GOT3 (cell line): ENCODE results near the gene ZMIZ2.
"Not testable (repeated sequence)": the region's sequence is repeated elsewhere in the genome, so short reads cannot be mapped to it uniquely, and the experiment has no call there.

ENCODE experiments used
- DNase-seq: peaks from one replicate; lab custom pipeline; 2025; ENCODE audit warnings: mixed read lengths; lab: John Stamatoyannopoulos, UW

Gene ZMIZ2

DNA sequence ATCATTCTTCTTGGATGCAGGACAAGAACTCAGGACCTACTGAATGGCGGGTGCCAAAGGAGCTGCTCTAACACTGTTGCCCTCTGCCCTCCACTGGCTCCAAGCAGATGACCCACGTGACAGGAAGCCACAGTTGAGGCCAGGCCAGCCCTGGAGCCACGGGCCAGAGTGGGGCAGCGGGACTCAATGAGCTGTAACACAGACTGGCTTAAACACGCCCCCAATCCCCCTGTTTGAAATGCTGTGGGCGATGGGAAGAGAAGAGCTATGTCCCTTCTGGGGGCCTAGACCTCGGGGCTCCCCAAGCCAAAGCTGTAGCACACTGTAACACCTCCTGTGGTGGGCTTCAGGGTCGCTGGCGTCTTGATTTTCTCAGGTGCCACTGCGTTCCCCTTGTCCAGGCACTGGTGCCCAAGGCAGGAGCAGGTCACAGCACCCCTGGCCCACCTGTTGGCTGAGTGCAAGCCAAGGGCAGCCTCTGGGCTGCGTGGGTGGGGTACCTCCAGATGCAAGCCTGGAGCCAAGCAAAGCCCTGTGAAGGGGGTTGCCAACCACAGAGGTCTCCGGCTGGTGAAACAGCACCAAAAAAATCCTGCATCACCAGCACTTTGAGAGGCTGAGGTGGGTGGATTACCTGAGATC lies 18.6 kb upstream of the ZMIZ2 start:
- DNase-seq: no peak

DNA sequence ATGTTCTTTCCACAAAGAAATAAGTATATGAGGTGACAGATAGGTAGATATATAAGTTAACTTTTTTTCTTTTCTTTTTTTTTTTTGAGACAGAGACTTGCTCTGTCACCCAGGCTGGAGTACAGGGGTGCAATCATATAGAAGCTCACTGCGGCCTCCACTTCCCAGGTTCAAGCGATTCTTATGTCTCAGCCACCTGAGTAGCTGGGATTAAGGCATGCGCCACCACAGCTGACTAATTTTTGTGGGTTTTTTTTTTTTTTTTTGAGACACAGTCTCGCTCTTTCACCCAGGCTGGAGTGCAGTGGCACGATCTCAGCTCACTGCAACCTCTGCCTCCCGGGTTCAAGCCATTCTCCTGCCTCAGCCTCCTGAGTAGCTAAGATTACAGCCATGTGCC lies 15.7 kb upstream of the ZMIZ2 start:
- DNase-seq: not testable (repeated sequence)

DNA sequence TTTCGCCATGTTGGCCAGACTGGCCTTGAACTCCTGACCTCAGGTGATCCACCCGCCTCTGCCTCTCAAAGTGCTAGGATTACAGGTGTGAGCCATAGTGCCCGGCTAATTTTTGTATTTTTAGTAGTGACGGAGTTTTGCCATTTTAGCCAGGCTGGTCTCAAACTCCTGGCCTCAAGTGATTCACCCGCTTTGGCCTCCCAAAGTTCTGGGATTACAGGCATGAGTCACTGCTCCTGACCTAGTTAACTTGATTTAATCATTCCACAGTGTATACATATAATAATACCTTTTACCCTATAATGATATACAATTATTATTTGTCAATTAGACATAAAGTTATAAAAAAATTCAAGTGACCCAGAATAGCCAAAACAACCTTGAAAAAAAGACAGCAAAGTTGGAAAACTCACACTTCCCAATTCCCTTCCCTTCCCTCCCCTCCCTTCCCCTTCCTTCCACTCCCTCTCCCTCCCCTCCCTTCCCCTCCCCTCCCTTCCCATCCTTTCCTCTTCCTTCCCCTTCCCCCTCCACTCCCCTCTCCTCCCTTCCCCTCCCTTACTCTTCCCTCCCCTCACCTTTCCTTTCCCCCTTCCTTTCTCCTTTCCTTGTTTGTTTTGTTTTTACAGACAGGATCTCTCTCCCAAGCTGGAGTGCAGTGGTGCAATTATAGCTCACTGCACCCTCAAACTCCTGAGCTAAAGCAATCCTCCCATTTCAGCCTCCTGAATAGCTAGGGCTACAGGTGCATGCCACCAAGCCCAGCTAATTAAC lies 14.8 kb upstream of the ZMIZ2 start:
- DNase-seq: peak; percentile 28

DNA sequence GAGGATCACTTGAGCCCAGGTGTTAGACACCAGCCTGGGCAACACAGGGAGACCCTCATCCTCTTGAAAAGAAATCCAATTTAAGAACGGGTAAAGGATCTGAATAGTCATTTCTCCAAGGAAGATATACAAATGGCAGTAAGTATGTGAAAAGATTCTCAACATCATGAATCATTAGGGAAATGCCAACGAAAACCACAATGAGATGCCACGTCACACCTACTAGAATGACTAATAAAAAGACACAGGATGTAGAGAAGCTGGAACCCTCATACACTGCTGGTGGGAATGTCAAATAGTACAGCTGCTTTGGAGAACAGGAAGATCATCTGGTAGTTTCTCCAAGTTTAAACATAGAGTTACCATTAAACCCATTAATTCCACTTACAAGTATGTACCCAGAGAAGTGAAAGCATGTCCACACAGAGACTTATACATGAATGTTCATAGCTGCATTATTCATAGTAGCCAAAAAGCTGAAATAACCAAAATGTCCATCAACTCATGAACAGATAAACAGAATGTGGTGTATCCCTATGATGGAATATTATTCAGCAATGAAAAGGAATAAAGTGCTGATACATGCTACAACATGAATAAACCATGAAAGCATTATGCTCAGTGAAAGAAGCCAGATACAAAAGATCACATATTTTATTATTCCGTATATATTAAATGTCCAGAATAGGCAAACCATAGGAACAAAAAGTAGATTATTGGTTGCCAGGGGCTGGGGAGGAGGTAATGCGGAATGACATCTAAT lies 13.1 kb upstream of the ZMIZ2 start:
- DNase-seq: no peak

DNA sequence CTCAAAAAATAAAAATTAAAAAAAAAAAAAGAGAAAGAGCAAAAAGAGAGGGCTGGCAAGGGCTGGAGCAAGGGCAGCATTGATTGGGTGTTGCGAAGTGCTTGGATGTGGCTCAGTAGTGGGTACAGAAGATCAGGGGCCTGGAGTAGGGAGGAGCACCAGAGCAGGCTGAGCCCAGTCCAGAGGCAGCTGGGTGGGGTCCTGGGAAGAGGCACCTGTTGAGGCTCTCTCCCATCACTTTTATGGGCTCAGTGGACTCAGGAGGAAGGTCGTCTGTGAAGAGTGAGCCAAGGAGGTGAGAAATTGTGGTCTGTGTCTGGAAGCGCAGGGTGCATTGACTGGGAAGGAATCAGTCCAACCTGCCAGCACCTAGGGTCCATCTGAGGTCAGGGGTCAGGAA lies 11.8 kb upstream of the ZMIZ2 start:
- no peak for DNase-seq

DNA sequence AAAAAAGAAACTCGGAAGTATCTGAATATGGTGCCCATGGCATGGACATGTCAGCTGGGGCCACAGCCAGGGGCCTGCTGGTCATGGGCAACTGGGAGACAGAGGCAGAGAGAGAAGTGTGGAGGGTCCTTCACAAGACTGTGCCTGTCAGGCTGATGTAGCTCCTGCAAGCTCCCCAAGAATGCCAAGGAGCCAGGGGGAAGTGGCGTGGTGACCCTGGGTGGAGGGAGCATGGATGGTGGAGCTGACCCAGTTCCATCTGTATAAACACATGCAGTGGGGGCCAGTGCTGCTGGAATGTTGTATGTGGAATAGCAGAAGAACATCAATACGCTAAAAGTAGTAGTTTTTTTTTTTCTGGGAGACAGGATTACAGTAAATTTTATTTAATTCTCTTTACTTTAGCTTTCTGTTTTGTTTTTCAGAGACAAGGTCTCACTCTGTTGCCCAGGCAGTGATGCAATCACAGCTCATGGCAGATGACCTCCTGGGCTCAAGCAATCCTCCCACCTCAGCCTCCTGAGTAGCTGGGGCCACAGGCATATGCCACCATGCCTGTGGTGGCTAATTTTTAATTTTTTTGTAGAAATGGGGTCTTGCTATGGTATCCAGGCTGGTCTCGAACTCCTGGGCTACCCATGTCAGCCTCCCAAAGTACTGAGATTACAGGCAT lies 10.5 kb upstream of the ZMIZ2 start:
- DNase-seq: no peak

DNA sequence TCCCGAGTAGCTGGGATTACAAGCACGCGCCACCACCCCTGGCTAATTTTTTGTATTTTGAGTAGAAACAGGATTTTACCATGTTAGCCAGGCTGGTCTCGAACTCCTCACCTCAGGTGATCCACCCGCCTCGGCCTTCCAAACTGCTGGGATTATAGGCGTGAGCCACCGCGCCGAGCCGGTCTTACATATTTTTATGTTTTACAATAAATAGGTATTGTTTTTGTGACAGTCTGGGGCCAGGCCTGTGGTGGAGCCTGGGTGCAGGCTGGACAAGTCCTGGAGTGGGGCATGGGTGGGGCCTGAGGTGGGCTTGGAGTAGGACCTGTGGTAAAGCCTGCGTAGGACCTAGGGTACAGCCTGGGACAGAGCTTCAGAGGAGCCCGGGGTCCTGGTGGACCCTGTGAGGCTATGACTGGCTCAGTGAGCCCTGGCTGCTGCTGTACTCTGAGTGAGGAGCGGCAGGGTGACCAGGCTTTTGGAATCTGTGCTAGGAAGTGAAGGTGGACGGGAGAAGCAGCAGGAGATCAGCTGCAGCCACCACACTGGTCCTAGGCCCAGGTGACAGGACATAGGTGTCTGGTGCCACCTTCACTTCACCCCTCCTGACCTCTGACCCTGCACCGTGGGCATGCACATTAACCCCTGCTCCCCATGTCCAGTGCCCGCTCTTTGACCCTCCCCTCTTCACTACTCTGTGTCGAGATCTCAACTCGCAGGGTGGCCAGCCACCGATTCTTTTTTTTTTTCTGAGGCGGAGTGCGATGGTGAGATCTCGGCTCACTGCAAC lies 9.6 kb upstream of the ZMIZ2 start:
- DNase-seq: no peak

DNA sequence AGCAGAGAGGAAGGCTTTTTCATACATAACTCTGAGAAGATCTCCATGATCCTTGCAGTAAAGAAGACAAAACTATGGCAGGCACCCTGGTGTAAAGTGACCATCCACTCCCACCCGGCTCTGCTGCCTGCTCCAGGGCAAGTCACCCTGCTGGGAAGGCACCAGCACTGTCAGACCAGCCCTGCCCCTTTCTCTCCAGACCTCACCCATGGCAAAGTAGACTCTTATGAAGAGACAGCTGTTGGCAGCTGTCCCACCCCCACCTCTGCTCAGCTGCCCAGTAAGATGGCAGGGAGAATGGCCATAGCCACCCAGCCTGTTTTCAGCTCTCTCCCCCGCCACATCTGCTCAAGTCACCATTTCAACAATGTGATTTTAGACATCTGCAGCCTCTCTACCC lies 8.6 kb upstream of the ZMIZ2 start:
- no peak for DNase-seq

DNA sequence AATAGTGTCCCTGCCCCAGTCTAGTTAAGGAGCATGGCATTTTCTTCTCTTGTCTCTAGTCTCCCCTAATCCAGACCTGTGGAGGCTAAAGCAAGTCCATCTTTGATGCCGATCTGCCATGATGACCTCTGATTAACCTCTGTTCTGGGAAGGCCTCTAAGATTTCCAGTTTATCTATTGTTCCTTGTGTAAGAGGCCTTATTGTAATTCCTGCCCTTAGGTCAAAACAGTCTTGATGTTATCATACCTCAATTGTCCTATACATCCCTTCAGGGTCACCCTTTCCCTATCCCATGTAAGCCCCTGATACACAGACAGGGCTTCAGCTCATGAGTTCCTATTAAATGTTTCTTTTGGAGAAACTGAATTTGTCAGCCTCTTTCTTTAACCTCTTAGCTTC lies 4.9 kb upstream of the ZMIZ2 start:
- no peak for DNase-seq

DNA sequence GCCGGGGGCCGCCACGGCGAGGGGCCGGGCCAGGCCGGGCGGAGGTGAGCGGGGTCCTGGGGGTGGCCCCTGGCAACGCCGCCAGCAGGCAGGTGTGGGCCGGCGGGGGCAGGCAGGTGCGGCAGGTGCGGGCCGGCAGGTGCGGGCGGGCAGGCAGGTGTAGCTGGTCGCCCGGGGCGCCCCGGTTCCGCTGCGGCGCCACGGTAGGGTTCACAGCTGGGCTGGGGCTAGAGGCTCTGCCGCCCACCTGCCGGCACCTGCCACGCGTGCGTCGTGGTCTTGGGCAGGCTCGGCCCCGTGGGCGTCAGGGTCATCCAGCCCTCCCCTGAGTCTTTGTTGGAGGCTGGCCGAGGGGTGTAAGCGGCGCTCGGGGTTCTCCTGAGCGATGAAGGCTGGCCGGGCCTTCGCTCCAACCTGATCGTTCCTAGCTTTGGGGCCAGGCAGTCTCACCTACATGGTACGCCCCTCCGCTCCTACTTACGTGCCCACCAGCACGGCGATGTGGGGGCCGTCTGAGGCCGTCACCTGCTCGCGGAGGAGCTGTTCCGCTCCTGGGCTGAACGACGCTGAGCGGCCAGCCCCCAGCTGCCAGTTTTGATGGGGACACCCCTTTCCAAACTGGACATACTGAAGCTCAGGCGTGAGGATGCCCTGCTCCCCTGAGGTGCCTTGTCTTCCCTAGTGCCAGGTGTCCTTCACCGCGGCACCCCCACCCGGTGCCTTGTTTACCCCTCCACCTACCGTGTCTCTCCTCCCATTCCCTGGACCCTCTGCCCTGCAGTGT lies 493 bp downstream of the ZMIZ2 start:
- no peak for DNase-seq

DNA sequence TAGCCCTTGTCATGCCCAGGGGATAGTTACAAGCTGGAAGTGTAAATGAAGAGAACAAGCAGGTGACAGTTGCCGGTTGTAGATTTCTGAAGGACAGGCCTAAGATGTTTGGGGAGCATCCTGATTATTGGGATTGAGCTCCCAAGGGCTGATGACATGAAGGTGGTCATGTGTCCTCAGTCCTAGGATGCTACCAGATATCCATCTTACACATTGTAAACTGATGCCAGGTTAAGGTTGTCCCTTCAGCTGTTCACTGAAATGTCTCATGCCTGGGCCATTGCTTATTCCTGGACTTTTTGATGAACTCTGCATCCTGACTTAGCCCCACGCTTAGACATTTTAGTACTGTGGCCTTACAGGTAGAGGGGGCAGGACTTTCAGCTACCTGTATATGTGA lies 1.3 kb downstream of the ZMIZ2 start:
- no peak for DNase-seq

DNA sequence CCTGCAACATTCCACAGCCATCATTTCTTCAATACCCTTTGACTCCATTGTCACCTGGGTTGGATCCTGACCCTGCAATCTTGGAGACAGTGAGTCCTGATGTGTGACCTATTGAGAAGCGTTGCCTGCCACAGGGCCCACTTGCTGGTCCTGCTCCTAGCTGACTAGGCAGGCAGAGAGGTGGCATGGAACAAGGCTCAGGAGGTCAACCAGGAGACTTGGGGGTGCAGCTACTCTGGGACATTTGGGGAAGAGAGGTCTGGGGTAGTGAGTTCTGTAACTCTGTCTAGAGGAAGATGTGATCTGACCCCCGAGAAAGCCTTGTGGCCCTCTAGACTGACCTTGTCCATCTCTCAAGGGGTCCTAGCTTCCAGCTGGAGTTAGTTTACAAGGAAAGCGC lies 1.8 kb downstream of the ZMIZ2 start:
- no peak for DNase-seq

DNA sequence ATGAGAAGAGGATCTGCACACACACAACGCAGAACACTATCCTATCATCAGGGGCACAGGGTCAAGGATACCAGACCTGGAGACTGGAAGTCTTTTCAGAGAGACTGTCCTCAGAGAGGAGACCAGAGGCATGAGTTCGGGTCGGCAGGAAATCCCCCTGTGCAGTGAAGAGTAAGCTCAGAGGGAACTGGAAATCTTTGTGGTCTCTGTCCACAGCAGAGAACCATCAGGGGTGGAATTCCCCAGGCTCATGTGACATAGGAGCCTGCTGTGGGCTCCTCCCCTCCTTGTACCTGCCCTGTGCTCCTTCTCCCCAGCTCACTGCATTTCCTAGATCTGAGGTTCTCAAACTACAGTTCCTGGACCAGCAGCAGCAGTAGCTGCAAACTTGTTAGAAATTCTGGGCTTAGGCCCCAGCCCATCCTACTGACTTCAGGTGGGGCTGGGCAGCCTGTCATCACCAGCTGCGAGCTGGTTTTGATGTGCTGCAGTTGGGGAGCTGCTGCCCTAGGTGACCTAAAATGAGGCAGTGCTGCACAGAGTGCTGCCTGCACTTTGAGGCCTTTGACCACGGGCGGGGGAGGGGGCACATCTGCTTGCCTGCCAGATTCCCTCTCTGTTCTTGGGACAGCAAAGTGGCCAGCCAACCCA lies 2.4 kb downstream of the ZMIZ2 start:
- no peak for DNase-seq

DNA sequence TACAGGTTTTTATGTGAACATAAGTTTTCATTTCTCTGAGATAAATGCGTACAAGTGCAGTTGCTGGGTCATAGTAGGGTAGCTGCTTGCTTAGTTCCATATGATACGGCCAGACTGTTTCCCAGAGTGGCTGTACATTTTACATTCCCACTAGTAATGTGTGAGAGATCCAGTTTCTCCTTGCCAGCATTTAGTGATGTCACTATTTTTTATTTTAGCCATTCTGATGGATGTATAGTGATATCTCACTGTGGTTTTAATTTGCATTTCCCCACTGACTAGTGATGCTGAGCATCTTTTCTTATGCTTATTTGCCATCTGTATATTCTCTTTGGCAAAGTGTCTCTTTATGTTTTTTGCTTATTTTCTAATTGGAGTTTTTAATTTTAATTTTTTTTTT lies 4.2 kb downstream of the ZMIZ2 start:
- no peak for DNase-seq

DNA sequence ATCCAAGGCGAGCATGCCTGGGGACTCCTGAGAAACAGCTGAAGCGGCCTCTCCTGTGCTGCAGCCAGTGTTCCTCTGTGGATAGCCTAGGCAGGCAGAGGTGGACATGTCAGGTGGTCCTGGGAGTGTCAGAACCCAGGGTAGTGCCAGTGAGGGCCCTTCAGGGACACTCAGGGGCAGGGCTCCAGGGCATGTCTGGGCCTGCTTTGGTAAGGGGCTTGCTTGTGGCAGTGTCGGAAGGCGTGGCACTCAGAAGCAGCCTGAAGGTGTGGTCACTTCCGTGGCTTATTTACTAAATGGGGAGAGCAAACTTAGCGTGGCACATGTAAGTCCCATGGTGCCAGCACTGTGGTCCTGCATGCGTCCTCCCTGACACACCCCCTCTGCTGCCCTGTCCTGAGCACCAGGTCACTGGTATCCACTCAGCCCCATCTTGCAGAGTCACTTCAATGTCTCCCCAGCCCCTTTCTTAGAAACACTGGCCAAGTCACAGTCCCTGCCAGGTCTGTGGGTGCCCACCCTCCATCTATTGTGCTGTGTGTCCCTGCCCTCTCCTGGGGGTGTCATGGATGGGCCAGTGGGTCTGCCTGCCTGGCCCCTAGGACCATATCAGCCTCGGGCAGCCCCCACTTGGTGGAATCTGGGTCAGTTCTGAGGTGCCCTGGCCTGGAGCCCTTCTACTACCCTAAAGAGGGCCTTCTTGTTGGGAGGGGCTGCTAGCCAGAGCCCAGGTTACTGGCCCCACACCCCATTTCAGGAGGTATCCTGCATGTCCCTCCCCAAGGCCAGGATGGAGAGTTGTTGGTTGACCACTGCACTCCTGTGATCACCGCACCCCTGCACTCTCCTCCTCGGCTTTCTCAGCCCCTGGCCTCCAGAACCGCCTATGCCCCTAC lies 6.4 kb downstream of the ZMIZ2 start:
- no peak for DNase-seq

DNA sequence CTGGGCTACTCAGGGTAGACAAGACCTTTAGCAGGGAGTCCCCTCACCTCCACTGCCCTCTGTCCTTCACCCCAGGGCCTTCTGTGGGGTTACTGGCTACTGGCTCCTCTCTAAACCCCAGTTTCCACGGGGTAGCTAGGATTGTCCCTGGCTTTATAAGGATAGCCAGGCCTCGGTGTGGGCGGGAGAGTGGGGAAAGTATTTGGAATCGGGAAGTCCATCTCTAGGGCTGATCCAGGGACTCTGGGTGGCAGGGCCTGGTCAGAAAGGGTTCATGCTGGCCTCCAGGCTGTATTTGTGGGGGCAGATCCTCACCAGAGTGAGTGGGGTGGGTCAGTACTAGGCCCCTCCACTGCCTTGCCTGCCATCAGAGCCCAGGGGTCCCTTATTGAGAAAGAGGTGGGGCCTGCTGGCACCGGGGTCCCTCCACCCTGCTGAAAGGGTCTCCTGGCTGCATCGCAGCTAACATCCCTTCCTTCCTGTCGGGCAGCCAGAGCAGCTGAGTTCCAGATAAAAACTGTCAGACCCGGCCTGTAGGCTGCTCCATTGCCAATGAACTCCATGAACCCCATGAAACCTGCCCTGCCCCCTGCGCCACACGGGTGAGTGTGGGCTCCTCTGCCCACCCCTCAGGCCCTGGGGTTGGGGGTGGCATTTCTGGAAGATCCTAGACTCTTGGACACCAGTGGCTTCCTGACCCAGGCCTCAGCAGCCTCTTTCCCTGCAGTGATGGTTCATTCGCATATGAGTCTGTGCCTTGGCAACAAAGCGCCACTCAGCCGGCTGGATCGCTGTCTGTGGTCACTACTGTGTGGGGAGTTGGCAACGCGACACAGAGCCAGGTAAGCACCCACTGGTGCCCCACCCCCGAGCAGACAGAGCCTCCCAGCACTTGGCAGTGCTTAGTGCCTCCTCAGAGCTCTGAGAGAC lies 7.3 kb downstream of the ZMIZ2 start:
- no peak for DNase-seq

DNA sequence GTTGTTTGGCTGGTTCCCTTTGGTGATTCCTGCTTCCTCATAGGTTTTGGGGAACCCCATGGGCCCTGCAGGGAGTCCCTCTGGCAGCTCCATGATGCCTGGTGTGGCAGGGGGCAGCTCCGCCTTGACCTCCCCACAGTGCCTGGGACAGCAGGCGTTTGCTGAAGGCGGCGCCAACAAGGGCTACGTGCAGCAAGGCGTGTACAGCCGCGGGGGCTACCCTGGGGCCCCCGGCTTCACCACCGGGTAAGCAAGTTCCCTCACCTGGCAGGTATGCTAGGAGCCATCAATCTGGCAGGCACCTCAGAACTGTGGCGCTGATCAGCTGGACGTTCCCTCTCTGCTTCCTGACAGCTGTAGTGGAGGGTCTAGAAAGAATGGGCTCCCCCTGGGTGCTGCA lies 8.3 kb downstream of the ZMIZ2 start:
- no peak for DNase-seq

DNA sequence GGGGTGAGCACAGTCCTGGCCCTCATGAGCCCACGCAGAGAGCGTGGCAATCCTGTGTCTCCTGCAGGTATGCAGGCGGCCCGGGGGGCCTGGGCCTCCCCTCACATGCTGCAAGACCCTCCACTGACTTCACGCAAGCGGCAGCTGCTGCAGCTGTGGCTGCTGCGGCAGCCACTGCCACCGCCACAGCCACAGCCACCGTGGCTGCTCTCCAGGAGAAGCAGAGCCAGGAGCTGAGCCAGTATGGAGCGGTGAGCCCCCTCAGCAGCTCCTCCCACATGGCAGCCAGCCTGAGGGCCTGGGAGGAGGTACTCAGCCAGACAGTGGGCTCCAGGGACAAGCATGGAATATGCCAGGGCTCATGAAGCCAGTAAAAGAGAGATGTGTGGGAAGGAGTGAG lies 8.7 kb downstream of the ZMIZ2 start:
- DNase-seq: no peak
